Ishikawa (cell line): ENCODE data around the gene EML4.

ENCODE experiments used
- CEBPB ChIP-seq: IDR thresholded peaks from 2 replicates; pipeline ENCODE4 v1.6.1; 2012
- RAD21 ChIP-seq: IDR thresholded peaks from 2 replicates; pipeline ENCODE4 v1.6.1; 2012; ENCODE audit warnings: low read depth
- TF ChIP-seq, protein P1 (sequence below): IDR thresholded peaks from 2 replicates; pipeline ENCODE4 v1.6.1; 2012

DNA sequence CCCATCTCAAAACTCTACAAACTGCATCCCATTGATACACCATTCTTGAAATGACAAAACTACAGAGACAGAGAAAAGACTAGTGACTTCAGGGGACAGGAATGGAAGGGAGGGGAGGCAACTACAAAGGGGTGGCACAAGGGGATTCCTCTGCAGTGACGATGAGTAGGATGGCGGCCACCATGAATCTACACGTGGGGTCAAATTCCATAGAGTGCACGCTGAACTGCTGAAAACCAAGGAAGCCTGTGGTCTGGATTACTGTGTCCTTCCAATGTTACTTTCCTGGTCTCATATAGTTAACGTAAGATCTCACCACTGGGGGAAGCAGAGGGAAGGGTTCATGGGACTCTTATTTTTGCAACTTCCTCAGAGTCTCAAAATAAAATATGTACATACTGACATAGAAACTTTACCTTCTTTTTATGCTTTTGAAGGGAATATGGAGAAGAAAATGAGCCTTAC is 168.2 kb downstream of the EML4 start:
- TF ChIP-seq, protein P1, sequence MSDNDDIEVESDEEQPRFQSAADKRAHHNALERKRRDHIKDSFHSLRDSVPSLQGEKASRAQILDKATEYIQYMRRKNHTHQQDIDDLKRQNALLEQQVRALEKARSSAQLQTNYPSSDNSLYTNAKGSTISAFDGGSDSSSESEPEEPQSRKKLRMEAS = no peak
- TF ChIP-seq RAD21 (no peak), CEBPB (no peak)
